Activated CD4-positive, alpha-beta T cell treated with anti-CD3 and anti-CD28 coated beads, Interleukin-2, amount 10 ng/mL, durations not matched to agents 7 days and 5 days (primary cell): ENCODE results near the gene IQCH. TPM values are rescaled to one million over a fixed set of nuclear protein-coding genes. Genes with fewer than 3 reads are reported as not detected.
"Not testable (repeated sequence)": the region's sequence is repeated elsewhere in the genome, so short reads cannot be mapped to it uniquely, and the experiment has no call there.

Experiments
- CTCF ChIA-PET: fragments of 350-600 bp; sonication (Branson Sonifier 250); formaldehyde crosslinking; loops from one replicate; lab custom pipeline; 2021; ENCODE audit warnings: antibody characterized with exemption; lab: Charles Lee
- POLR2A ChIA-PET: fragments of 350-600 bp; sonication (Branson Sonifier 250); formaldehyde crosslinking; loops from one replicate; lab custom pipeline; 2021; ENCODE audit warnings: antibody characterized with exemption; lab: Charles Lee
- DNase-seq: peaks from one replicate; pipeline ENCODE4 v3.0.0-alpha.2; 2020
- H3K27ac Mint-ChIP-seq: one replicate; pipeline ENCODE4 v1.8.0; 2021; ENCODE audit warnings: mild to moderate bottlenecking, moderate library complexity, mixed read lengths
- H3K27me3 Mint-ChIP-seq: one replicate; pipeline ENCODE4 v1.8.0; 2021; ENCODE audit warnings: mixed read lengths
- H3K36me3 Mint-ChIP-seq: one replicate; pipeline ENCODE4 v1.8.0; 2021; ENCODE audit warnings: low read depth, mixed read lengths
- H3K4me1 Mint-ChIP-seq: one replicate; pipeline ENCODE4 v1.8.0; 2021; ENCODE audit warnings: mixed read lengths
- H3K4me3 Mint-ChIP-seq: one replicate; pipeline ENCODE4 v1.8.0; 2021; ENCODE audit warnings: mild to moderate bottlenecking, moderate library complexity, mixed read lengths
- H3K9me3 Mint-ChIP-seq: one replicate; pipeline ENCODE4 v1.8.0; 2021; ENCODE audit warnings: mixed read lengths
- total RNA-seq, 2 experiments: library from RNA; stranded (reverse); gene quantifications; one replicate each; pipeline ENCODE4 v1.2.3, GENCODE V29; 2021

IQCH gene
- total RNA-seq, 2 experiments from 2014 or later: 0.77 to 0.89 TPM

DNA sequence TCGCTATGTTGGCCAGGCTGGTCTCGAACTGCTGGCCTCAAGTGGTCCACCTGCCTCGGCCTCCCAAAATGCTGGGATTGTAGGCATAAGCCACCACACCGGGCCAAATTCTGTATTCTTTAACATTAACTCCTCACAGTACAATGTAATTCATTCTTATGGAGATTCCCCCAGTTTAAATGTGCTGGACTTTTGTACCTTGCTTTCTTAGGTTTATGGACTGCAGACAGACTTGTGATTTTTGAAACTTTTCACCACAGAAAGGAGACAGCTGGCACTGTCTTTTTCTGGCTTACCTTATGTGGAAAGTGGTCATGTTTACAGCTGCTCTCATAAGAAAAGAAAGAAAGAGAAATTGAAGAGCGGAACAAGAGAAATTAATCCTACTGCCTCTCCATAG lies 103.8 kb downstream of the IQCH start:
- peaks cover 4% of the 10 kb centered on the region for H3K9me3 Mint-ChIP-seq
- no peak for DNase-seq
- no peaks in the 10 kb centered on the region for H3K36me3 Mint-ChIP-seq
- ChIA-PET POLR2A (no interaction called here), CTCF (no interaction called here)
- H3K4me1 Mint-ChIP-seq: no peaks in the 10 kb centered on the region
- H3K4me3 Mint-ChIP-seq: no peak overlapping the region
- peaks cover 5% of the 10 kb centered on the region for H3K27me3 Mint-ChIP-seq
- H3K27ac Mint-ChIP-seq: no peak overlapping the region

DNA sequence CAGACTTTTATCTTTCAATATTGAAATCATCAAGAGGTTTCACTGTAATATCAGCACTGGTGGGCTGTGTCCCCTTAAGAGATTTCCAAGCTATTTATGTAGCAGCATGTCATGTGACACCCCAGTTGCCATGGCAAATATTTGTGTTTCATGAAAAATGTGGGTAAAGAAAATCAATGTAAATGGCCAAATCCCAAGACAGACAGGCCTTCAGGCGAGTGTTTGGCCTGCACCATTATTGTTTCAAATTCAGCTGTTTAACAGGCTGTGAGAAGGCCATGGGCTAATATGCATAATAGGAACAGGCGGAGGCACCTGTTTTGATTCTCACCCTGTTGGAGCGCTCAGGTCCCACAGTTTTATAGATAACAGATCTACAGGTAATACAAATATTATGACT lies 104.2 kb downstream of the IQCH start:
- no peak for DNase-seq
- no peaks in the 10 kb centered on the region for H3K4me1 Mint-ChIP-seq
- ChIA-PET CTCF (no interaction called here), POLR2A (no interaction called here)
- peaks cover 1% of the 10 kb centered on the region for H3K9me3 Mint-ChIP-seq
- H3K27me3 Mint-ChIP-seq: peaks cover 5% of the 10 kb centered on the region
- no peak overlapping the region for H3K4me3 Mint-ChIP-seq
- H3K36me3 Mint-ChIP-seq: no peaks in the 10 kb centered on the region
- no peak overlapping the region for H3K27ac Mint-ChIP-seq

DNA sequence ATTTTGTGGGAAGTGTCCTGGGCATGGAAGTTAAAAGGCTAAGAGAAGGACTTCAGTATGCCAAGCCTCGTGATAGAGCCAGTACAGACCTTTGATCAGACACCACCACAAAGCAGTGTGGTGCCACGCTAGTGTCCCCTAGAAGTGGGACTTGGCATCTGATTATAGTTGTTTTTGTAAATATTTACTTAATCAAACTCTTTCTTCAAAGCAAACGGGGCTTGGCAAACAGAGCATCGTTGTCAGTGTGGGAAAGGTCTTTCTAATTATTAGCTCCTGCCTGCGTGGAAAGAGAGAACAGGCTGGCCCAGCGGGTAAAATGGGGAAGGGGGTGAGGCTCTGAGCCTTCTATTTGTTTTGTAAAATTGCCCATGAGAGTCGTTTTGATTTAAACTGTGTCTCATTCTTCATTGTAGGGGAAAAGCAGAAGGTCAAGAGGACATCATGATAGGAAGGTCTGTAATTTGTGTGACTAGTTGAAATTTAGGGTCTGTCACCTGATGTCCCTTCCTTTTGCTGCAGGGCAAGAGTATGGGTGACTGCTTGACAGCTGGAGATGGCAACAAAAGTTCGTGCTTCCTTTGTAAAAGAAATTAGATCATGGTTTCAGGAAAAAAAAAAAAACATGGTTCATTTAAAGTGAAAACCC lies 105.0 kb downstream of the IQCH start:
- no peaks in the 10 kb centered on the region for H3K9me3 Mint-ChIP-seq
- ChIA-PET POLR2A (no interaction called here), CTCF (no interaction called here)
- no peak overlapping the region for H3K4me3 Mint-ChIP-seq
- no peak for DNase-seq
- peaks cover 5% of the 10 kb centered on the region for H3K27me3 Mint-ChIP-seq
- H3K27ac Mint-ChIP-seq: no peak overlapping the region
- H3K4me1 Mint-ChIP-seq: no peaks in the 10 kb centered on the region
- H3K36me3 Mint-ChIP-seq: no peaks in the 10 kb centered on the region

DNA sequence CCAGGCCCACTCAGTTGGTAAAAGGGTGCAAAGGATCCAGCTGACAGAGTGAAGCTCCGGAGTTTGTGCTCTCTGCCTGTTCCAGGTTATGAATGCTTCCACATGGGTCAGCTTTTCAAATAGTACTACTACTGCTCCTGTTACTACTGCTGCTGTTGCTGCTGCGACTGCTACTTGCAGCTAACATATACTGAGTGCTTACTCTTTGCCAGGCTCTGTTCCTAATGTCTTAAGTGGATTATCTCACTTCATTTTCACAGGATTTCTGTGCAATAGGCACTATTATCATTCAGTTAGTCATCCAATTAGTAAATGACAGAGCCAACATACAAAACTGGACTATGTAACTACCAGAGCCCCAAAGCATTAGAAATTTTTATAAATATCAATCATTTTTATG lies 106.5 kb downstream of the IQCH start:
- DNase-seq: no peak
- H3K9me3 Mint-ChIP-seq: no peaks in the 10 kb centered on the region
- no peaks in the 10 kb centered on the region for H3K36me3 Mint-ChIP-seq
- H3K27me3 Mint-ChIP-seq: peaks cover 4% of the 10 kb centered on the region
- no peak overlapping the region for H3K4me3 Mint-ChIP-seq
- ChIA-PET POLR2A (no interaction called here), CTCF (no interaction called here)
- no peaks in the 10 kb centered on the region for H3K4me1 Mint-ChIP-seq
- no peak overlapping the region for H3K27ac Mint-ChIP-seq

DNA sequence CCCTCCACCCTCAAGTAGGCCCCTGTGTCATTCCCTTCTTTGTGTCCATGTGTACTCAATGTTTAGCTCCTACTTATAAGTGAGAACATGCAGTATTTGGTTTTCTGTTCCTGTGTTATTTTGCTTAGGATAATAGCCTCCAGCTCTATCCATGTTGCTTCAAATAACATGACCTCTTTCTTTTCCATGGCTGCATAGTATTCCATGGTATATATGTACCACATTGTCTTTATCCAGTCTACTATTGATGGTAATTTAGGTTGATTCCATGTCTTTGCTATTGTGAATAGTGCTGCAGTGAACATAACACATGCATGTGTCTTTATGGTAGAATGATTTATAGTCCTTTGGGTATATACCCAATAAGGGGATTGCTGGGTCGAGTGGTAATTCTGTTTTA lies 109.1 kb downstream of the IQCH start:
- H3K36me3 Mint-ChIP-seq, H3K27me3 Mint-ChIP-seq, H3K9me3 Mint-ChIP-seq, H3K4me1 Mint-ChIP-seq, H3K27ac Mint-ChIP-seq, POLR2A ChIA-PET, H3K4me3 Mint-ChIP-seq, DNase-seq: not testable (repeated sequence)
- CTCF ChIA-PET: interaction anchor here (1.4 kb wide), 1 partner anchor 15 kb away, joined by 3 read pairs; no protein-coding TSS in a partner anchor

DNA sequence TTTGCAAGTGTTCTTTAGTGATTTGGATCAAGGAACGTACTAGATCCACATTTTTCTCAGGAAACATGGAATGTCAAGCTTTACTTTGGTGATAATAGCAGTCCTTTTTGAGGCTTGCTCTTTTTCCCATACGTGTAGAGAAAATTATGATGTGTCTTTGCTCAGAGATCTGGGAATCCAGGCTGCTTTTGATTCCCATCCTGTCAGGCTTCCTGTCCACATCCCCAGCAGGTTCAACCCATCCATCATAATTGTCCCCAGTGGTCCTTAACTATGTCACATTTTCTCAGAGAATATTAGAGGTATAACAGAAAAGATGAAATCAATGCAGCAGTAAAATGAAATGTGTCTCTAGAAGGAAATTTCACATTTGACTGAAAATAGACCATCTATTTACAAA lies 111.4 kb downstream of the IQCH start:
- H3K36me3 Mint-ChIP-seq: no peaks in the 10 kb centered on the region
- no peak overlapping the region for H3K27ac Mint-ChIP-seq
- H3K4me3 Mint-ChIP-seq: no peak overlapping the region
- H3K4me1 Mint-ChIP-seq: peaks cover 5% of the 10 kb centered on the region
- POLR2A ChIA-PET: no interaction called here
- no peaks in the 10 kb centered on the region for H3K9me3 Mint-ChIP-seq
- peaks cover 13% of the 10 kb centered on the region for H3K27me3 Mint-ChIP-seq
- DNase-seq: no peak
- CTCF ChIA-PET: no interaction called here

DNA sequence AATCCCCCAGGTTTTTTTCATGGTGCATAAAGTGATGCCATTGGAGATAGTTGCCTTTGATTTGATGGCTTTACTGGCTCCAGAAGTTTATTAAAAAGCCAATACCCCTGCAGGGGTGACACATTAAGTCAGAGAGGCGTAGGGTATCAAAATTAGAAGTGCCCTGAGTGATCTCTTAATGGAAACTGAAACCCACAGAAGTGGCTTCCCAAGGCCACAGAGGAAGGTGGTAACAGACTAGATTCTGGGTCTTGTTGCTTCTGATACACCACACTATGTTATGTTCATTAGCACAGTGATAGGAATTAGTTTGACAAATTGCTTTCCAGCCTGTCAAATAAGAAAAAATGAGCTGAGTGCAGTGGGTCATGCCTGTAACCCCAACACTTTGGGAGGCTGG lies 112.3 kb downstream of the IQCH start:
- Mint-ChIP-seq H3K9me3 (no peaks in the 10 kb centered on the region), H3K27me3 (peaks cover 14% of the 10 kb centered on the region), H3K4me1 (peaks cover 5% of the 10 kb centered on the region), H3K4me3 (no peak overlapping the region), H3K27ac (no peak overlapping the region), H3K36me3 (no peaks in the 10 kb centered on the region)
- CTCF ChIA-PET: no interaction called here
- no peak for DNase-seq
- POLR2A ChIA-PET: no interaction called here

DNA sequence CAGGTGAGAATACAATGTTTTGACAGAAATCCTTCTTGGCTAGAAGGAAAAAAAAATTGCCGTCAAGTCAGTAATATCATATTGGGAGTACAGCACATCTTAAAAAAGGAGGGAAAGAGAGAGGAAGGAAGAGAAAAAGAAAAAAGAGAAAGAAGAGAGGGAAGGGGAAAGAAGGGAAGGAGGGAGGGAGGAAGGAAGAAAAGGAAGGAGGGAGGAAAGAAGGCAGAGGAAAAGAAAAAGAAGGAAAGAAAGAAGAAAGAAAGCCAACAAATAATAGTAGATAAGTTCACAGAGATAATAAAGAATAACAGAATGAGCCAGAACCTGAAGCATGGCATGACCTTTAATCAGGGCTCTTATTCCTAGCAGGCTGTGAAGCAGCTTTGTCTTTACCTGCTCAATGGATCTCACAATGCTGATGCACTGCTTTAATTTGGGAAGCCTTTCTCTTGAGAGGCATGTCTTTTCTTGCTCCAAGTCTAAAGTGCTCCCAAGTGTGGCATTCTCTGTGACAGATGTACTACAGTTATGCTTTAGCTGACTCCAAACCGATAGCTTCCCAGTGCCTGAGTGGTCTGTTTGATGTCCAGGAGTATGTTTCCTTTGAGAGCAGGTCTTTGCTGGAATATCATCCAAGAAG lies 114.9 kb downstream of the IQCH start:
- Mint-ChIP-seq H3K4me3 (no peak overlapping the region), H3K36me3 (no peaks in the 10 kb centered on the region), H3K27ac (no peak overlapping the region), H3K9me3 (no peaks in the 10 kb centered on the region), H3K27me3 (peaks cover 16% of the 10 kb centered on the region), H3K4me1 (peaks cover 5% of the 10 kb centered on the region)
- ChIA-PET POLR2A (no interaction called here), CTCF (interaction anchor here (0.6 kb wide), 1 partner anchor 58 kb away, joined by 3 read pairs; no protein-coding TSS in a partner anchor)
- DNase-seq: no peak

DNA sequence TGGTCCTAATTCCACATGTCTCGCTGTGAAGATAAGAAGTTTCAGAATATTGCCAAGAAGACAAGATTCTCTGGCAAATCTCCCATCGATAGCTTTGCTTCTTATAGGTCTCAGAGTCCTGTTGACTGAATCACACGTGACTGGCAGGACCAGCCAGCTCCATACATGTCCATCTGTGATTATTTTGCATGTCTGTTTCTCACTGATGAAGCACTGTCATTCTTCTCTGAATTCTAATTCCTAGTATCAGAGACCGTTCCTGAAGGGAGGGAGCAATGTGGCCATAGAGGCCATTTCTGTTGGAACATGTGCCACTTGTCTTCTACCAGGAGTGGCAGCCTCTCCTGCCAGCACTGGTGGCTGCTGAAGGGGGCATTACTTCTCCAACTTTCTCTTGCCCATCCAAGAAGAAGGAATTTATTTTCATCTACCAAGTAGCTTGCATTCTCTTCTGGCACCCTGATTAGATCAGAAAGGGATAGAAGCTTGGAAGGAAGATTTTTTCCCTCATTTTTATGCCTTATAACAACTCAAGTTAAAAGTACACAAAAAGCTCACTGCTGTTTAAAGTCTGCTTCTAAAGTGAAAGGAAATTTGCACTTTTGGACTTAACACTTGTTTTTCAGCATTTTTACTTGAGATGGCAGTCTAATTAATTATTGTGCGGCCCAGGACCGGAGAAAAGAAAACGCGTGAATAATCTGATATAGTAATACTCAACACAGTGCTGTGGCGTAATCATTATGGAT lies 115.8 kb downstream of the IQCH start:
- CTCF ChIA-PET: no interaction called here
- H3K27ac Mint-ChIP-seq: no peak overlapping the region
- peaks cover 5% of the 10 kb centered on the region for H3K4me1 Mint-ChIP-seq
- peaks cover 19% of the 10 kb centered on the region for H3K27me3 Mint-ChIP-seq
- DNase-seq: no peak
- no peaks in the 10 kb centered on the region for H3K36me3 Mint-ChIP-seq
- no peaks in the 10 kb centered on the region for H3K9me3 Mint-ChIP-seq
- H3K4me3 Mint-ChIP-seq: no peak overlapping the region
- POLR2A ChIA-PET: interaction anchor here (0.6 kb wide), 1 partner anchor 12 kb away, joined by 4 read pairs; no protein-coding TSS in a partner anchor

DNA sequence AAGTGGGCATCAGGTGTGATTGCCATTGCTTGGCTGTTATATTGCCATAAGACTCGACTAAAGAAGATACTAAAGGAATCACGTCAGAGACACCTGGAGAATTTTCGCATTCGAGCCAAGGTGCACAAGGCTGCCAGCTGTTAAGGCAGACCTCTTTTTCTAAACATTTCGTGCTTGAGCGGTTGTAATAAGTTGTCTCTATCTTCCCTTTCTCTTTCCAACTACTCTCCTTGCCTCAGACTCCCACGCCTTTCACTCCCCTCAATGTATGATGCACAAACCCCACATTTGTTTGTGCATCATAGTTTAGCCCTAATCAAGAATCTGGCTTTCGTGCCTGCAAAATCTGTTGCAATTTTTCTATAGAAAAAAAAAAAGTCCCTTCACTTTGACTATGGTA lies 118.0 kb downstream of the IQCH start:
- H3K9me3 Mint-ChIP-seq: no peaks in the 10 kb centered on the region
- H3K27ac Mint-ChIP-seq: no peak overlapping the region
- no peak overlapping the region for H3K4me3 Mint-ChIP-seq
- peaks cover 15% of the 10 kb centered on the region for H3K27me3 Mint-ChIP-seq
- POLR2A ChIA-PET: interaction anchor here (0.6 kb wide), 1 partner anchor 273 kb away, joined by 4 read pairs; no protein-coding TSS in a partner anchor
- no peaks in the 10 kb centered on the region for H3K36me3 Mint-ChIP-seq
- CTCF ChIA-PET: no interaction called here
- H3K4me1 Mint-ChIP-seq: no peaks in the 10 kb centered on the region
- no peak for DNase-seq

DNA sequence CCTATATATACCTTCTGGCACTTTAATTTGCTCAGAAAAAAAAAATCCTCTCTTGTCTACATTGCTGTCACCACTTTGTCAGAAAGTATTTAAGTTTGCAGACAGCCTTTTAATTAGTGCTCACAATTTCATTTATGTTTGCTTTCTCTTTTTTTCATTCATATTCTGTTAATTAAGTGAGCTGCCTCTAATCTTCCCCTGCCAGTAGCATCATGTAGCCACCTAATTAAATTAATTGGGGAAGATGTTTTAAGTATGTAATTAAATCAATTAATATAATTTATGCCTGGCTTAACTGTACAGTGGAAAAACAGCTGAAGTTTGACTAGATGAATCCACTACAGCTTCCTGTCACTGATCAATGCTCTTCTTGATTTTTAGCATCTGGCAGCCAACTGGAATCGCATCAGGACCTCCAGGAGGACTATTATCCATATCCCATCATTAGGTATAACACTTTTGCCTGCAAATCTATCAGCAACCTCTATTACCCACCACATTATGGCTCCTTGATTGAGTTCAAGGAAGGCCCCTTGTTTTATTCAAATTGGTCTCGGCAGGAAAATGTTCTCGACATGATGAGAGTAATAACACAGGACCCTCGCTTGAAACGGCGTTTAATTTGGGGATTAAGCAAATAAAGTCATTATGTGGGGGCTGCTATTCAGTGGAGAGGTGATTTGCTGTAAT lies 118.5 kb downstream of the IQCH start:
- Mint-ChIP-seq H3K4me3 (no peak overlapping the region), H3K36me3 (no peaks in the 10 kb centered on the region), H3K27ac (no peak overlapping the region), H3K27me3 (peaks cover 19% of the 10 kb centered on the region), H3K9me3 (no peaks in the 10 kb centered on the region), H3K4me1 (no peaks in the 10 kb centered on the region)
- CTCF ChIA-PET: interaction anchor here (0.7 kb wide), 1 partner anchor 364 kb away, joined by 3 read pairs; no protein-coding TSS in a partner anchor
- POLR2A ChIA-PET: no interaction called here
- no peak for DNase-seq

DNA sequence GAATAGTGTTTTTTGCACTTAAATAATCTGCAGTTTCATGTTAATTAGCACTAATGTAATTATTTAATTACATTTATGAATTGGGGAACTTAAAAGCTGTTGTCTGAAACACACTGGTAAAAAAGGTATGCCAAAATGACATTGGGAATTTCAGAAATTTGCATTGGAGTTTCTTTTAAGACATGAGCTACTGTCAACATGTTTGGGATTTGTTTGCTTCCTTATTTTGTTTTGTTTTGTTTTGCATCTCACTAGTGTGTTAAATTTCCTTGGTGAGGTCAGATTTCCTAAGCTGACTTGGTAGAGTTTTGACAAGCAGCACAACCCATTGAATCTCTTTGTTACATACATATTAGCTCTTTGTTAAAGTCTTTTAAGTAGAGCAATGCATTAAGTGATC lies 119.4 kb downstream of the IQCH start:
- H3K9me3 Mint-ChIP-seq: no peaks in the 10 kb centered on the region
- no peaks in the 10 kb centered on the region for H3K4me1 Mint-ChIP-seq
- H3K27me3 Mint-ChIP-seq: peaks cover 18% of the 10 kb centered on the region
- POLR2A ChIA-PET: no interaction called here
- H3K36me3 Mint-ChIP-seq: no peaks in the 10 kb centered on the region
- no peak overlapping the region for H3K27ac Mint-ChIP-seq
- H3K4me3 Mint-ChIP-seq: no peak overlapping the region
- no peak for DNase-seq
- CTCF ChIA-PET: no interaction called here

DNA sequence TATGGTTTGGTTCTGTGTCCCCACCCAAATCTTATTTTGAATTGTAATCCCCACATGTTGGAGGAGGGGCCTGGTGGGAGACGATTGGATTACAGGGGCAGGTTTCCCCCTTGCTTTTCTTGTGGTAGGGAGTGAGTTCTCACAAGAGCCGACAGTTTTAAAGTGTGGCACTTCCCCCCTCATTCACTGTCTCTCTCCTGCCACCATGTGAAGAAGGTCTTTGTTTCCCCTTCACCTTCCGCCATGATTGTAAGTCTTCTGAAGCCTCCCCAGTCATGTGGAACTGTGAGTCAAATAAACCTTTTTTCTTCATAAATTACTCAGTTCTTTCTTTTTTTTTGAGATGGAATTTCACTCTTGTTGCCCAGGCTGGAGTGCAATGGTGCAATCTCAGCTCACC lies 124.9 kb downstream of the IQCH start:
- peaks cover 1% of the 10 kb centered on the region for H3K4me1 Mint-ChIP-seq
- no peak overlapping the region for H3K4me3 Mint-ChIP-seq
- peaks cover 7% of the 10 kb centered on the region for H3K27me3 Mint-ChIP-seq
- CTCF ChIA-PET: no interaction called here
- H3K27ac Mint-ChIP-seq: no peak overlapping the region
- no peak for DNase-seq
- H3K36me3 Mint-ChIP-seq: no peaks in the 10 kb centered on the region
- H3K9me3 Mint-ChIP-seq: no peaks in the 10 kb centered on the region
- POLR2A ChIA-PET: no interaction called here
